Astrocyte of the spinal cord (primary cell): ENCODE measurements around the gene DYNLT4.
A peak's percentile ranks its signal among the peaks of the same experiment; 100 is the strongest.

Experiments
- DNase-seq: peaks from one replicate; pipeline ENCODE4 v3.0.0; 2011; ENCODE audit warnings: low read depth, low spot score
- H3K4me3 ChIP-seq: 2 replicates; pipeline ENCODE4 v1.5.1; 2011; ENCODE audit warnings: low read depth, mild to moderate bottlenecking, low read length, moderate library complexity
- in situ Hi-C: cut with HindIII; loops from 2 replicates; pipeline ENCODE4 v1.10.0; 2017; ENCODE audit warnings: low sequenced_read_pairs
- TF ChIP-seq, protein P1 (sequence below): IDR thresholded peaks from 2 replicates; pipeline ENCODE4 v1.5.1; 2012; ENCODE audit warnings: low read depth, mild to moderate bottlenecking, low read length, inconsistent platforms

Gene DYNLT4

GRCh38 chr1:44785501-44786137 is 21.5 kb downstream of the DYNLT4 start:
- TF ChIP-seq, protein P1, sequence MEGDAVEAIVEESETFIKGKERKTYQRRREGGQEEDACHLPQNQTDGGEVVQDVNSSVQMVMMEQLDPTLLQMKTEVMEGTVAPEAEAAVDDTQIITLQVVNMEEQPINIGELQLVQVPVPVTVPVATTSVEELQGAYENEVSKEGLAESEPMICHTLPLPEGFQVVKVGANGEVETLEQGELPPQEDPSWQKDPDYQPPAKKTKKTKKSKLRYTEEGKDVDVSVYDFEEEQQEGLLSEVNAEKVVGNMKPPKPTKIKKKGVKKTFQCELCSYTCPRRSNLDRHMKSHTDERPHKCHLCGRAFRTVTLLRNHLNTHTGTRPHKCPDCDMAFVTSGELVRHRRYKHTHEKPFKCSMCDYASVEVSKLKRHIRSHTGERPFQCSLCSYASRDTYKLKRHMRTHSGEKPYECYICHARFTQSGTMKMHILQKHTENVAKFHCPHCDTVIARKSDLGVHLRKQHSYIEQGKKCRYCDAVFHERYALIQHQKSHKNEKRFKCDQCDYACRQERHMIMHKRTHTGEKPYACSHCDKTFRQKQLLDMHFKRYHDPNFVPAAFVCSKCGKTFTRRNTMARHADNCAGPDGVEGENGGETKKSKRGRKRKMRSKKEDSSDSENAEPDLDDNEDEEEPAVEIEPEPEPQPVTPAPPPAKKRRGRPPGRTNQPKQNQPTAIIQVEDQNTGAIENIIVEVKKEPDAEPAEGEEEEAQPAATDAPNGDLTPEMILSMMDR, result no peak
- no peak for DNase-seq
- peak overlapping the region; percentile 27 for H3K4me3 ChIP-seq
- in situ Hi-C loops, result no loop called here

DNA sequence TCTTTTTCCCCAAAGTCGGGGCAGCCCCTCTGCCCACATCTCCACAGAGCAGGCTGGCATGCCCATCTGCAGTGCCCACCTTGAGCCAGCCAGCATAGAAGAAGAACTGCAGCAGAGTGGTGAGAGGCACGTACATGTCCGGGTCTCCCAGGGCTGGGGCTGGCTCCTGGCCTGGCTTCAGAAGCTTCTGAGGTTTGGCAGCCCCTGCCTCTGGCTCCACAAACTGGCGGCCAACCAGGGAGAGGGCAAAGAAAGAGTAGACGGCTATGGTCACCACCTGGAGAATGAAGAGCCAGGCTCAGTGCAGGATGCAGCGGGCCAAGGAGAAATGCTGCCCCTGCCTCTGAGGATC is 22.1 kb downstream of the DYNLT4 start:
- TF ChIP-seq, protein P1, result no peak
- no peak overlapping the region for H3K4me3 ChIP-seq
- DNase-seq, result no peak
- in situ Hi-C loops, result no loop called here

DNA sequence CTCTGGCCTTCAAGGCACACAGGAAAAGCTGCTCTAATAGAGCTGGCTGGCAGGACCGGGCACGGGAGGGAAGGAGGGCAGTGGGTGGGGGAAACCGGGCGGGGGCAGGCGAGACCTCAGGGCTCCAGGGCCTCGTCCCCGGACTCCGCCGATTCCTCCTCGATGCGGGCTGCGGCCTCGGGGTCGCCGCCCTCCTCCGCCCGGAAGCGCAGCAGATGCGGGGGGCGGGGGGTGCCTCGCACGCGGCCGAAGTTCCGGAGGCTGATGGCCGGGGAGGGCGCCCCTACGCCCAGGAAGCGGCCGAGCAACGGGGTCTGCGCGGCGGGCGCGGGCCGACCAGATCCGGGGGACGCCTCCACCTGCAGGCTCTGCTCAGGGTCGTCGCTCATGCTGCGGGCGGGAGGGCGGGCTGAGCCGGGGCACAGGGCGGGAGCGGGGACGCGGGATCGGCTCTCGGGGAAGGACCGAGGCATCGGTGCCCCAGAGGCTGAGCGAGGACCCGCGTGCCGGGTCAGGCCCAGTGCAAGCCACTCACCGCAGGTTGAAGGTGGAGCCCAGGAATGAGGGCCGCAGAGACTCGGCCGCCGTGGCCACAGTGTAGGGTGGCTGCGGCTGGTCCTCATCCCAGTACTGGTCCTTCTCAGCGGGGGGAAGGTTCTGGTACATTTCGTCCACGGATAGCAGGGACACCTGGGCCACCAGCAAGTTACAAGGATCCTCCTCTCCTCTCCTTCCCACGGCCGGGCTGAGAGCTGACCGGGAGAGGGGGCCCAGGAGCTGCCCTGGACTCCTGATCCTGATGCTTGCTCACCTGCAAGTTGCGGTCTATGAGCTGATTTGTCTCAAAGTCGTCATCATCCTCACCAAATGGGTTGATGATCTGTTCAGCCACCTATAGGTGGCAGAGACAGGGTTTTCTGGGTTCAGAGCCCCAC is 22.8 kb downstream of the DYNLT4 start:
- in situ Hi-C loops, result no loop called here
- peak overlapping the region; percentile 26 for H3K4me3 ChIP-seq
- TF ChIP-seq, protein P1, result peak; percentile 12
- no peak for DNase-seq

- peak overlapping the region; percentile 26 for H3K4me3 ChIP-seq
- in situ Hi-C loops, result no loop called here
- no peak for DNase-seq
- TF ChIP-seq, protein P1, result no peak
Observed at GRCh38 chr1:44783697-44784093, 23.5 kb downstream of the DYNLT4 start.

GRCh38 chr1:44780583-44781121 is 26.5 kb downstream of the DYNLT4 start:
- TF ChIP-seq, protein P1, result no peak
- in situ Hi-C loops, result no loop called here
- DNase-seq, result no peak
- no peak overlapping the region for H3K4me3 ChIP-seq

- in situ Hi-C loops, result no loop called here
- no peak for DNase-seq
- TF ChIP-seq, protein P1, result no peak
- H3K4me3 ChIP-seq, result no peak overlapping the region
Observed at GRCh38 chr1:44778705-44779576, 28.2 kb downstream of the DYNLT4 start.
